Body of pancreas (tissue), 4 donors: Measurements from ENCODE around the gene PLIN4. TPM values are rescaled to one million over a fixed set of nuclear protein-coding genes. Genes with fewer than 3 reads are reported as not detected.

Source experiments
- ATAC-seq: fragments of 150-250 bp; one replicate; pipeline ENCODE4 v1.9.1; 2016
- DNase-seq, 4 donors: peaks; one replicate each; pipeline ENCODE4 v3.0.0-alpha.2; 2019
- H3K27ac ChIP-seq, 4 donors: fragments of 200-600 bp; sonication (generic); 1 replicate in 3 of 4; 2 replicates in 1 of 4; pipeline versions ENCODE4 v1.5.1 to v1.6.1; 2016 to 2019; ENCODE audit warnings: mild to moderate bottlenecking in 1 of 4, mixed read lengths in 1 of 4, moderate library complexity in 1 of 4
- H3K27me3 ChIP-seq, 2 donors: fragments of 200-600 bp; sonication (generic); one replicate each; pipeline ENCODE4 v1.6.0; 2016; ENCODE audit warnings: mild to moderate bottlenecking in 1 of 2
- H3K36me3 ChIP-seq, 2 donors: fragments of 200-600 bp; sonication (generic); replicated peaks in 1 of 2; 2 replicates each; pipeline ENCODE4 v1.5.1; 2016; ENCODE audit warnings: low read depth in 2 of 2; ENCODE audit not compliant: insufficient read depth in 1 of 2
- H3K4me1 ChIP-seq: fragments of 200-600 bp; sonication (generic); one replicate; pipeline ENCODE4 v1.6.0; 2016
- H3K4me3 ChIP-seq, 2 donors: fragments of 200-600 bp; sonication (generic); 1 replicate in 1 of 2; 2 replicates in 1 of 2; pipeline ENCODE4 v1.5.1; 2016 to 2019
- H3K9me3 ChIP-seq, 3 donors: fragments of 200-600 bp; sonication (generic); 1 replicate in 2 of 3; 2 replicates in 1 of 3; pipeline ENCODE4 v1.5.1; 2016
- POLR2A ChIP-seq, 3 donors: fragments of 450-650 bp; IDR thresholded peaks; one replicate each; pipeline ENCODE4 v1.6.1; 2016; ENCODE audit warnings: antibody characterized with exemption in 3 of 3, mild to moderate bottlenecking in 2 of 3
- WGBS, 2 donors: methylation state at CpG; one replicate each; pipeline ENCODE4 v1.1.5; 2017; 5-methylcytosine and 5-hydroxymethylcytosine counted together
- intact Hi-C: fragments of 100-400 bp; cut with DNase I; formaldehyde crosslinking; loops from one replicate; pipeline ENCODE4 v1.15.1; 2023
- total RNA-seq, 2 donors: library from RNA; depleted of rRNA; stranded (reverse); fragments of >200 nt; gene quantifications; one replicate each; pipeline ENCODE4 v1.1.0, GENCODE V29; 2016
- TF ChIP-seq, protein P1 (sequence below), 7 experiments: fragments of 450-650 bp in 4 of 7; fragments of 200-600 bp in 3 of 7; sonication (generic) in 3 of 7; IDR thresholded peaks; one replicate each; pipeline ENCODE4 v1.5.1; 2016 to 2019; ENCODE audit warnings: antibody characterized with exemption in 7 of 7

Gene PLIN4
- total RNA-seq, 2 donors from 2014 or later: 18.9 to 125 TPM

DNA sequence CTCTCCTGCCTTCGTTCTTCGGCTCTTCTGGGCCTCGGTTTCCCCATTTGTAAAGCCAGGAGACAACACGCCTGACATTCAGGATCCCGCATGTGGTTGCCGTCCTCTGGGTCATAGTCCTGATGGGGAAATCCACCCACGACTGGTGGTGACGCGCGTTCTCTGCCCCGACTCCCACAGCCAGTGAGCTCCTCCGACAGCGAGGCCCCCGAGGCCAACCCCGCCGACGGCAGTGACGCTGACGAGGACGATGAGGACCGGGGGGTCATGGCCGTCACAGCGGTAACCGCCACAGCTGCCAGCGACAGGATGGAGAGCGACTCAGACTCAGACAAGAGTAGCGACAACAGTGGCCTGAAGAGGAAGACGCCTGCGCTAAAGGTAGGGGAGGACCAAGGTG is 29.8 kb downstream of the PLIN4 start:
- DNase-seq (no peak), ATAC-seq (no peak)
- TF ChIP-seq, protein P1, sequence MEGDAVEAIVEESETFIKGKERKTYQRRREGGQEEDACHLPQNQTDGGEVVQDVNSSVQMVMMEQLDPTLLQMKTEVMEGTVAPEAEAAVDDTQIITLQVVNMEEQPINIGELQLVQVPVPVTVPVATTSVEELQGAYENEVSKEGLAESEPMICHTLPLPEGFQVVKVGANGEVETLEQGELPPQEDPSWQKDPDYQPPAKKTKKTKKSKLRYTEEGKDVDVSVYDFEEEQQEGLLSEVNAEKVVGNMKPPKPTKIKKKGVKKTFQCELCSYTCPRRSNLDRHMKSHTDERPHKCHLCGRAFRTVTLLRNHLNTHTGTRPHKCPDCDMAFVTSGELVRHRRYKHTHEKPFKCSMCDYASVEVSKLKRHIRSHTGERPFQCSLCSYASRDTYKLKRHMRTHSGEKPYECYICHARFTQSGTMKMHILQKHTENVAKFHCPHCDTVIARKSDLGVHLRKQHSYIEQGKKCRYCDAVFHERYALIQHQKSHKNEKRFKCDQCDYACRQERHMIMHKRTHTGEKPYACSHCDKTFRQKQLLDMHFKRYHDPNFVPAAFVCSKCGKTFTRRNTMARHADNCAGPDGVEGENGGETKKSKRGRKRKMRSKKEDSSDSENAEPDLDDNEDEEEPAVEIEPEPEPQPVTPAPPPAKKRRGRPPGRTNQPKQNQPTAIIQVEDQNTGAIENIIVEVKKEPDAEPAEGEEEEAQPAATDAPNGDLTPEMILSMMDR (IDR thresholded peaks at IDR 0.05): no peak
- TF ChIP-seq POLR2A (IDR thresholded peaks at IDR 0.05): no peak
- H3K27ac ChIP-seq: no peak overlapping the region
- H3K4me3 ChIP-seq: no peak overlapping the region
- peaks cover 0 to under 1% of the 10 kb centered on the region in 2 donors for H3K36me3 ChIP-seq
- H3K4me1 ChIP-seq: no peaks in the 10 kb centered on the region
- no peaks in the 10 kb centered on the region for H3K9me3 ChIP-seq
- 89 to 92% methylated on average over 27 to 29 of the region's 29 CpGs for WGBS, 2 donors
- H3K27me3 ChIP-seq: no peaks in the 10 kb centered on the region
- intact Hi-C loops: no loop called here

DNA sequence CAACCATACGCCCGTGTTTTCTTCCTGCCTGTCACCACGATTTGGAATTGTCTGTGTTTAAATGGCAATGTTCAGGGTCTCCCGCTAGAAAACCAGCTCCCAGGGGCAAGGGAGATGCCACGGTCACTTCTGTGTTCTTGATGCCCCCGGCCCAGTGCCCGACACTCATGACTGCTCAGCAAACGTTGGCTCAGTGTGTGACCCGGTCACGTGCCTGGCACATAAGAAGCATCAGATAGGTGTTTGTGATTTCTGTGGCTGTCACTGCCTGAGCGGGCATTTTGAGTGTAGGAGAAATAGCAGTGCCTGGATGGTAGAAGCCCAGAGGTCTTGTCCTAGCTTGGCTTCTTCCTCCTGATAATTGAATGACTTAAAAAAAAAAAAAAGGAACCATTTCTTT is 30.7 kb downstream of the PLIN4 start:
- Histone ChIP-seq H3K27ac (no peak overlapping the region), H3K27me3 (no peaks in the 10 kb centered on the region), H3K4me1 (no peaks in the 10 kb centered on the region), H3K4me3 (no peak overlapping the region), H3K36me3 (peaks cover 0 to 3% of the 10 kb centered on the region in 2 donors), H3K9me3 (no peaks in the 10 kb centered on the region)
- TF ChIP-seq, protein P1 (IDR thresholded peaks at IDR 0.05): no peak
- TF ChIP-seq POLR2A (IDR thresholded peaks at IDR 0.05): no peak
- 83 to 86% methylated on average over 6 to 11 of the region's 11 CpGs for WGBS, 2 donors
- intact Hi-C loops: no loop called here
- DNase-seq (no peak), ATAC-seq (no peak)

DNA sequence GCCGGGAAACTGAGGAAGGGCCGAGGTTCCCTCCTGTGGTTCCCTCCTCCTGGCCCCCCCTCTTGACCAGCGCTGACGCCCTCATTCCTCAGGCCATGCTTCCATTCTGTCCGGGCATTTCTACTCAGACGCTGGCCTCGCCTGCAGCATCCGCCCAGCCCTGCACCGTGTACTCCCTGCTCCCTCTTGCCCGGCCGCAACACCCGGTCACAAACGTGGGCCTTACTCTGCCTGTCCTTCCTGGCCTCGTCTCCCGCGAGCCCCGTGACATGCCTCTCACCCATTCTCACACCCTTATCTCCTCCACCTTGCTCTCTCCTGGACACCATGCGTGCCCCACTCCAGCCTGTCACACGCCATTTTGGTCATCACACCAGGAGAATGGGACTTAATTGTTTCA is 34.9 kb downstream of the PLIN4 start:
- Histone ChIP-seq H3K27ac (no peak overlapping the region), H3K4me3 (no peak overlapping the region), H3K27me3 (no peaks in the 10 kb centered on the region), H3K36me3 (peaks cover 0 to 3% of the 10 kb centered on the region in 2 donors), H3K9me3 (no peaks in the 10 kb centered on the region), H3K4me1 (no peaks in the 10 kb centered on the region)
- ATAC-seq: no peak
- TF ChIP-seq, protein P1 (IDR thresholded peaks at IDR 0.05): no peak
- no peak for TF ChIP-seq POLR2A (IDR thresholded peaks at IDR 0.05)
- DNase-seq: no peak
- intact Hi-C loops: no loop called here
- WGBS, 2 donors: 93 to 94% methylated on average over 18 of the region's 19 CpGs

DNA sequence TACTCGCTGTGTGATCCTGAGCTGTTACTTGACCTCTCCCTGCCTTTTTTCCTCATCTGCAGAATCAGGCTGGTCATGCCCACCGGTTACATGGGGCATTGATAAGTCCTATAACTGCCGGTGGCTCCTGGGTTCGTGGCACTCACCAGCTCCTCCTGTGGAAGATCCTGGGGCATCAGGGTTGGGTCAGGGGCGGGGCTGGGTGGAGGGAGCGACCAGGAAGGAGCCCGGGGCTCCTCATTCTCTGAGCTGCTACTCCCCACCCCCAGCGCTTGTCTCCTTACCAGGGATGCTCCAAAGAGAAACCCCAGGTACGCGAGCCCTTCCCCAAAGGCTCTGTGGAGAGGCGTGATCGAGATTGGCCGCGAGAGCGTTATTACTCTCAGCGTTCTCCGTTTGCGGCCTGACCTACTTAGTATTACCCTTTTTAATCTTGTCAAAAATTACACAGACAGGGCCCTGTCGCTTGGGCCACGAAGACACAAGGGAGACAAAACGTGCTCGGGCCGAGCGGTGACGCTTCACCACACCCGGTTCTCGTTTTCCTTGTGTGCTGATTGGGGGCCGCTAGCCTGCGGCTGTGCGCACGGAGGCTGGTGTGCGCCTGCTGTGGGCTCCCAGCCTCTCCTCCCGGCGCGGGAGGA is 35.4 kb downstream of the PLIN4 start:
- Histone ChIP-seq H3K9me3 (no peaks in the 10 kb centered on the region), H3K4me1 (no peaks in the 10 kb centered on the region), H3K4me3 (no peak overlapping the region), H3K27ac (no peak overlapping the region), H3K36me3 (peaks cover 0 to 3% of the 10 kb centered on the region in 2 donors), H3K27me3 (no peaks in the 10 kb centered on the region)
- intact Hi-C loops: no loop called here
- ATAC-seq (no peak), DNase-seq (no peak)
- no peak for TF ChIP-seq POLR2A (IDR thresholded peaks at IDR 0.05)
- TF ChIP-seq, protein P1 (IDR thresholded peaks at IDR 0.05): no peak
- WGBS, 2 donors: 89 to 96% methylated on average over 31 to 35 of the region's 35 CpGs
